Measurements from ENCODE around the gene ATOH8. TPM values are rescaled to one million over a fixed set of nuclear protein-coding genes. Genes with fewer than 3 reads are reported as not detected.

ATOH8 gene
- total RNA-seq, 4 donors from 2014 or later: 41.1 to 124 (median 62.5) TPM

DNA sequence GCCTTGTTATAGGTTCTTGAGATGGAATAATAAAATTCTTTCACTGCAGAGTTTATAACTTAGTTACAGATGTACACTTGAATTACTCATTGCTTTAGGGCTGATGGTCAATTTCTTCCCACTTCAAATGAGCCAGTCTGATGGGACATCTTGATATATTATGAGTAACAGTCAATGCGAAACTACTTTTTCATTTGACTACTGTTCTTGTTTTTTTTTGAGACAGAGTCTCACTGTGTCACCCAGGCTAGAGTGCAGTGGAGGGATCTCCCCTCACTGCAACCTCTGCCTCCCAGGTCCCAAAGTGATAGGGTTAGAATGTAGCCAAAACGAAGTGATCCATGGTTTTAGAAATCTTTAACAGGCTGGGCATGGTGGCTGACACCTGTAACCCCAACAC, 77.9 kb downstream of the ATOH8 start:
- WGBS: 93% methylated on average over 2 of the region's 2 CpGs
- intact Hi-C loops (cut with DNase I): loop anchor here (2.0 kb wide), 1 partner anchor 241 kb away; no protein-coding TSS in a partner anchor
- H3K4me3 ChIP-seq: no peak overlapping the region
- no peaks in the 10 kb centered on the region for H3K36me3 ChIP-seq
- peaks cover 7 to 13% (median 9%) of the 10 kb centered on the region in 4 donors for H3K4me1 ChIP-seq
- no peak overlapping the region for H3K27ac ChIP-seq (replicated peaks in 1 of 4)
- no peaks in the 10 kb centered on the region for H3K27me3 ChIP-seq
- peak; percentile 14 for DNase-seq (ENCODE audit: extremely low spot score)
- H3K9me3 ChIP-seq: no peaks in the 10 kb centered on the region
- no peak for TF ChIP-seq POLR2A (IDR thresholded peaks at IDR 0.05; ENCODE audit: low read depth)

- Histone ChIP-seq H3K27me3 (no peaks in the 10 kb centered on the region), H3K4me3 (no peak overlapping the region), H3K27ac (replicated peaks in 1 of 4) (no peak overlapping the region), H3K9me3 (no peaks in the 10 kb centered on the region), H3K36me3 (peaks cover 0 to 12% (median 0%) of the 10 kb centered on the region in 4 donors), H3K4me1 (no peaks in the 10 kb centered on the region)
- intact Hi-C loops (cut with DNase I): no loop called here
- DNase-seq (ENCODE audit: extremely low spot score): no peak
- TF ChIP-seq POLR2AphosphoS5 (IDR thresholded peaks at IDR 0.05) (no peak), POLR2A (IDR thresholded peaks at IDR 0.05; ENCODE audit: low read depth) (no peak)
Measured at GRCh38 chr2:85834466-85834865, 80.7 kb downstream of the ATOH8 start.

Small RNA genes within 50 kb of the gene (small RNA-seq; reads per million reads assigned to genes)
- gene MIR6071 (0 reads per million in 3 donors), gene RN7SKP83 (0 reads per million in 3 donors), gene RNU1-38P (0 reads per million in 3 donors)

Other genes starting within 250 kb of the ATOH8 start
- 100 to 1,000 TPM in 2 of 4 donors, 10 to 100 TPM in 2; 76.3 to 262 (median 102) TPM for gene MAT2A, start 214.8 kb upstream of the ATOH8 start, total RNA-seq
- gene GGCX, start 192.5 kb upstream of the ATOH8 start, total RNA-seq: 10 to 100 TPM; 15.0 to 25.3 (median 19.5) TPM
- 10 to 100 TPM in 2 of 4 donors, 1 to 10 TPM in 2; 4.8 to 15.6 (median 8.3) TPM for gene VAMP8, start 176.4 kb upstream of the ATOH8 start, total RNA-seq
- gene VAMP5, start 169.6 kb upstream of the ATOH8 start, total RNA-seq: 10 to 100 TPM; 35.6 to 50.7 (median 42.0) TPM
- gene RNF181, start 158.2 kb upstream of the ATOH8 start, total RNA-seq: 100 to 1,000 TPM; 133 to 142 (median 138) TPM
- 10 to 100 TPM; 22.9 to 36.7 (median 27.5) TPM for gene TMEM150A, start 151.3 kb upstream of the ATOH8 start, total RNA-seq
- 10 to 100 TPM in 3 of 4 donors, 1 to 10 TPM in 1; 9.1 to 25.7 (median 16.7) TPM for gene C2orf68, start 141.9 kb upstream of the ATOH8 start, total RNA-seq
- 10 to 100 TPM; 50.2 to 62.7 (median 60.6) TPM for gene USP39, start 137.8 kb upstream of the ATOH8 start, total RNA-seq
- 100 to 1,000 TPM in 1 of 4 donors, 10 to 100 TPM in 2, not detected in 1; 25.3 to 119 (median 26.6) TPM for gene SFTPB, start 85.8 kb upstream of the ATOH8 start, total RNA-seq
- 1 to 10 TPM in 3 of 4 donors, under 1 TPM in 1; 0.84 to 3.5 (median 2.0) TPM for gene GNLY, start 59.6 kb upstream of the ATOH8 start, total RNA-seq
- gene ST3GAL5, start 135.0 kb downstream of the ATOH8 start, total RNA-seq: 10 to 100 TPM; 11.3 to 21.6 (median 19.4) TPM

Data from esophagus muscularis mucosa (tissue), 4 donors.